ENCODE results near the gene SUSD2. TPM values are rescaled to one million over a fixed set of nuclear protein-coding genes. Genes with fewer than 3 reads are reported as not detected.
"Not testable (repeated sequence)": the region's sequence is repeated elsewhere in the genome, so short reads cannot be mapped to it uniquely, and the experiment has no call there.

Gene SUSD2
- total RNA-seq, 2 experiments from 2014 or later = 0.52 to 0.96 TPM

- Mint-ChIP-seq H3K4me1 (no peaks in the 10 kb centered on the region), H3K4me3 (no peak overlapping the region), H3K9me3 (ENCODE audit: low read depth) (no peaks in the 10 kb centered on the region), H3K27me3 (no peaks in the 10 kb centered on the region), H3K27ac (no peak overlapping the region), H3K36me3 (peaks cover 3% of the 10 kb centered on the region)
- DNase-seq (no peak), ATAC-seq (no peak)
- CTCF ChIA-PET = interaction anchor here (1.2 kb wide), 1 partner anchor 20 kb away, joined by 3 read pairs; no protein-coding TSS in a partner anchor
Observed at GRCh38 chr22:24225044-24225601, 43.8 kb downstream of the SUSD2 start.

DNA sequence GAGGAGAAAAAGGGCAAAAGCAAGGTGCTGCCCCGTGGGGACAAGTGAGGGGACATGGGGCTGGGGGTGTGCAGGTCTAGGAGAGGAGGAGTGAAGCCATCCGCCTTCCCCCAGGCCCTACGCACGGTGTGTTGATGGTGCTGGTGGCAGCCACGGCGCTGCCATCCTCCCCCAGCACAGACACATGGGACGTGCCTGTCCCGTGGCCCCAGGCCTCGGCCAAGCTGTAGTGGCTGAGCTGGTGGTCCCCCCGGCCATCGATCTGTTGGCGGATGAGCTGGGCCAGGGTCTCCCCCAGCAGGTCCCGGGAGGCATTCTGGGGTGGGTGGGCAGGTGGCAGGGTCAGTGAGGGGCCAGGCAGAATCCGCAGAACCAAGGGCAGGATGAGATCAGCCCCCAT, 44.7 kb downstream of the SUSD2 start:
- Mint-ChIP-seq H3K4me3 (no peak overlapping the region), H3K9me3 (ENCODE audit: low read depth) (no peaks in the 10 kb centered on the region), H3K4me1 (no peaks in the 10 kb centered on the region), H3K36me3 (peaks cover 3% of the 10 kb centered on the region), H3K27me3 (no peaks in the 10 kb centered on the region), H3K27ac (no peak overlapping the region)
- DNase-seq (no peak), ATAC-seq (no peak)
- CTCF ChIA-PET = interaction anchor here (3.0 kb wide), 1 partner anchor 9 kb away, joined by 8 read pairs; no protein-coding TSS in a partner anchor

- Mint-ChIP-seq H3K27me3 (no peaks in the 10 kb centered on the region), H3K4me3 (no peak overlapping the region), H3K4me1 (peaks cover 3% of the 10 kb centered on the region), H3K9me3 (ENCODE audit: low read depth) (no peaks in the 10 kb centered on the region), H3K36me3 (peaks cover 2% of the 10 kb centered on the region), H3K27ac (no peak overlapping the region)
- DNase-seq (peak; percentile 74), ATAC-seq (peak; percentile 84)
- CTCF ChIA-PET = interaction anchor here (0.5 to 3.8 kb wide), 22 partner anchors 9 to 368 kb away, joined by 3 to 39 read pairs (median 4); no protein-coding TSS in a partner anchor
Observed at GRCh38 chr22:24230911-24231656, 49.8 kb downstream of the SUSD2 start.

DNA sequence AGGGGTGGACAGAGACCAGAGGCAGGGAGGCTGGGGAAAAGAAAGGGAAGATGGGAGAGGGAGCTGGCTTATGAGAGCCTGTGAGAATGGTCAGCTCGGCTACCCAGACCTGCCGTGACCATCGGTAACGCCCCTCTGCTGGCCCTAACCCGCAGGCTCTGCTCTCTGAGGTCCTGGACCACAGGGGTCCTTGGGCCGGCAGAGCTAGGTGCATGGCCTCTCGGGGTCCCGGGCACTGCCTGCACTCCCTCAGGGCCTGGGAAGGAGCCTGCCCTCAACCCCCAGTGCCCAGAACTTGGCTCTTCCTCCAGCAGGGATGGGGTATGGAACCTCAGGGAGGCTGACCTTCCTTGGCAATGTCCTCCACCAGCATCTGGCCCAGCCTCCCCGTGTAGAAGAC, 50.4 kb downstream of the SUSD2 start:
- DNase-seq = no peak
- Mint-ChIP-seq H3K36me3 (peaks cover 2% of the 10 kb centered on the region), H3K27ac (no peak overlapping the region), H3K27me3 (no peaks in the 10 kb centered on the region), H3K9me3 (ENCODE audit: low read depth) (no peaks in the 10 kb centered on the region), H3K4me1 (peaks cover 4% of the 10 kb centered on the region), H3K4me3 (no peak overlapping the region)
- no peak for ATAC-seq
- CTCF ChIA-PET = interaction anchor here (0.5 to 3.8 kb wide), 16 partner anchors 10 to 311 kb away, joined by 3 to 39 read pairs (median 8); no protein-coding TSS in a partner anchor

- no peak for ATAC-seq
- DNase-seq = no peak
- Mint-ChIP-seq H3K4me3 (no peak overlapping the region), H3K9me3 (ENCODE audit: low read depth) (no peaks in the 10 kb centered on the region), H3K27ac (no peak overlapping the region), H3K27me3 (no peaks in the 10 kb centered on the region), H3K4me1 (peaks cover 5% of the 10 kb centered on the region), H3K36me3 (peaks cover 2% of the 10 kb centered on the region)
- CTCF ChIA-PET = interaction anchor here (1.2 to 3.8 kb wide), 10 partner anchors 9 to 75 kb away, joined by 3 to 39 read pairs (median 12); no protein-coding TSS in a partner anchor
Observed at GRCh38 chr22:24232124-24232523, 50.8 kb downstream of the SUSD2 start.

DNA sequence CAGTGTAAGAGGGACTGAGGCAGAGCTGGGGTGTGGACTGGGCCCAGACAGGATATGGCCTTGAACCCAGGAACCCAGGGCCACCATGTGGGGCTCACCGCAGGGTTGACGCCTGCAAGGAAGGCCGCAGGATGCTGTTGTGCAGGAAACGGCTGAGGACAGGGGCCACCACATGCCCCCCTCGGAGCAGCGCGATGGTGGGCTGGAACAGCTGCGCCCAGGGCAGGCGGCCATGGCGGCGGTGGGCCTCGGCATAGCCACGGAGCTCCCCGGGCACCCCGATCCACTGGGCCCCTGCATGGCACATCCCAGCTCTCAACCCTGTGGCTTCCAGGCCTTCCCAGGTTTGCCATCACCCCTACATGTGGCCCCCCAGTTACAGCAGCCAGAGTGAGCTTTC, 51.4 kb downstream of the SUSD2 start:
- ATAC-seq (no peak), DNase-seq (no peak)
- no peaks in the 10 kb centered on the region for H3K27me3 Mint-ChIP-seq
- peaks cover 6% of the 10 kb centered on the region for H3K4me1 Mint-ChIP-seq
- H3K27ac Mint-ChIP-seq = no peak overlapping the region
- CTCF ChIA-PET = interaction anchor here (1.2 to 3.8 kb wide), 4 partner anchors 9 to 76 kb away, joined by 3 to 39 read pairs (median 7); no protein-coding TSS in a partner anchor
- H3K9me3 Mint-ChIP-seq (ENCODE audit: low read depth) = no peaks in the 10 kb centered on the region
- H3K4me3 Mint-ChIP-seq = no peak overlapping the region
- H3K36me3 Mint-ChIP-seq = no peaks in the 10 kb centered on the region

DNA sequence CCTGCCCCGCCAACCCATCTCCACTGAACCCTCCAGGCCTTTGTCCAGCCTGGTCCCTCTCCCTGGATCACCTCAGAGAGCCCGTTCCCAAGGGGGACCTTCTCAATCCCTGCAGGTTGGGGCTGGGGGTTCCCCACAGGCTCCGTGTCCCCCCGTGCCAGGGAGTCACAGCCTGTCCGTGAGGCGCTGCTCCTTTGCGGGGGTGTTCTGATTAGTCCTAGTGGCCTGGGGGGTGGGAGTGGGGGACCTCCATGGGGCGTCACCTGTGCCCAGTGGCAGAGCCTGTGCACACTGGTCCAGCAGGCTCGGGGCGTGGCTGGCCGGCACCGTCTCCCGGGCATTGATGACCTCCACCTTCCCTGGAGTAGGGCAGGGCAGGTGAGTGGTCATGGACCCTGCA, 51.9 kb downstream of the SUSD2 start:
- Mint-ChIP-seq H3K27me3 (no peaks in the 10 kb centered on the region), H3K27ac (no peak overlapping the region), H3K9me3 (ENCODE audit: low read depth) (no peaks in the 10 kb centered on the region), H3K4me3 (no peak overlapping the region), H3K36me3 (no peaks in the 10 kb centered on the region), H3K4me1 (peaks cover 6% of the 10 kb centered on the region)
- ATAC-seq (no peak), DNase-seq (no peak)
- CTCF ChIA-PET = interaction anchor here (1.3 to 3.8 kb wide), 2 partner anchors 8 to 77 kb away, joined by 3 to 39 read pairs; no protein-coding TSS in a partner anchor

DNA sequence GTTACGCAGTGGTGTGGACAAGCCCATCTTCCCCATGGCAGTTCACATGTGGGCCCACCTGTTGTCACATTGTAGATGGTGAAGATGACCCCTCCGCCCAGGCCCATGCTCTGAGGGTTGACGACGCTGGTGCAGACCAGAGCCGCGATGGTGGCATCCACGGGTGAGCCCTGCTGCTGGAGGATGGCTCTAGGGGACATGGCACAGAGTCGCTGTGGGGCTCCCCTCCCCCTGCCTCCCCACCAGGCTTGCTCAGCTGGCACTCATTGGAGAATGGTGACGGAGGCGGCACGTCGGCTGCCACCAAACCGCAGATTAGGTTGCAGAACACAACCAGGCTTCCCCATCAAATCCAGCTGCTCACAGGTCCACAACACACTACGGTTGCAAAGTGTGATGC, 52.5 kb downstream of the SUSD2 start:
- DNase-seq (no peak), ATAC-seq (no peak)
- CTCF ChIA-PET = interaction anchor here (1.1 to 3.8 kb wide), 3 partner anchors 8 to 14 kb away, joined by 3 to 39 read pairs (median 4); no protein-coding TSS in a partner anchor
- H3K9me3 Mint-ChIP-seq (ENCODE audit: low read depth) = no peaks in the 10 kb centered on the region
- no peaks in the 10 kb centered on the region for H3K27me3 Mint-ChIP-seq
- peaks cover 6% of the 10 kb centered on the region for H3K4me1 Mint-ChIP-seq
- no peak overlapping the region for H3K27ac Mint-ChIP-seq
- H3K36me3 Mint-ChIP-seq = no peaks in the 10 kb centered on the region
- H3K4me3 Mint-ChIP-seq = no peak overlapping the region

DNA sequence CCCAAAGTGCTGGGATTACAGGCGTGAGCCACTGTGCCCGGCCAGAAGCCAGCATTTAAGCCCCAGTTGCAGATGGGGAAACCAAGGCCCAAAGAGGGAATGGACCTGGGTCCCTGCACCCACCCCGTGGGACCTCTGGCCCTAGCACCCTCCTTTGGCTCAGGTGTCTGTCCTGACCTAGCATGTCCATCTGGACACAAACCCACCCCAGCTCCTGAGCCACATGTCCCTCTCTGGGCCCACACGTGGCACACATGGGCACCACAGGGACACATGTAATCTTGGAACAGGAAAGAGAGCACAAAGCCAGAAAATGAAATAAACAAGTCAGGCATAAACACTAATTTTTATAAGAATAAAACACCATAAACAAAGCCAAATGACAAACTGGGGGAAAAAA, 54.0 kb downstream of the SUSD2 start:
- CTCF ChIA-PET = interaction anchor here (0.8 to 1.3 kb wide), 4 partner anchors 7 to 190 kb away, joined by 3 to 5 read pairs (median 3); no protein-coding TSS in a partner anchor
- DNase-seq = no peak
- H3K36me3 Mint-ChIP-seq = no peaks in the 10 kb centered on the region
- H3K4me1 Mint-ChIP-seq = peaks cover 9% of the 10 kb centered on the region
- H3K9me3 Mint-ChIP-seq (ENCODE audit: low read depth) = no peaks in the 10 kb centered on the region
- no peak for ATAC-seq
- H3K27me3 Mint-ChIP-seq = no peaks in the 10 kb centered on the region
- H3K27ac Mint-ChIP-seq = no peak overlapping the region
- no peak overlapping the region for H3K4me3 Mint-ChIP-seq

DNA sequence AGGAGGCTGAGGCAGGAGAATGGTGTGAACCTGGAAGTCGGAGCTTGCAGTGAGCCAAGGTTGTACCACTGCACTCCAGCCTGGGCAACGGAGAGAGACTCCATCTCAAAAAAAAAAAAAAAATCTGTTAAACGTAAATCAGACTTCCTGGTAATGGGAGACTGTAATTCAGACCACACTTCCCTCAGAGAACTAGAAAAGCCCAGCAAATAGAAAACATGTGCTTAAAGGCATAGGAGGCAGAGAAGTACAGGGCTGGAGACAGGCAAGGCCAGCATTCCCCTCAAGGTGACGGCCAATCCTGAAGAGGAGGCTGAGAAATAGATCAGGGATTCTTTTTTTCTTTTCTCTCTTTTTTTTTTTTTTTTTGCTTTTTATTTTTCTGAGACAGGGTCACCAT, 55.4 kb downstream of the SUSD2 start:
- Mint-ChIP-seq H3K4me3 (no peak overlapping the region), H3K9me3 (ENCODE audit: low read depth) (no peaks in the 10 kb centered on the region), H3K27ac (no peak overlapping the region), H3K36me3 (no peaks in the 10 kb centered on the region), H3K4me1 (peaks cover 18% of the 10 kb centered on the region), H3K27me3 (no peaks in the 10 kb centered on the region)
- ATAC-seq (no peak), DNase-seq (no peak)
- CTCF ChIA-PET = no interaction called here

DNA sequence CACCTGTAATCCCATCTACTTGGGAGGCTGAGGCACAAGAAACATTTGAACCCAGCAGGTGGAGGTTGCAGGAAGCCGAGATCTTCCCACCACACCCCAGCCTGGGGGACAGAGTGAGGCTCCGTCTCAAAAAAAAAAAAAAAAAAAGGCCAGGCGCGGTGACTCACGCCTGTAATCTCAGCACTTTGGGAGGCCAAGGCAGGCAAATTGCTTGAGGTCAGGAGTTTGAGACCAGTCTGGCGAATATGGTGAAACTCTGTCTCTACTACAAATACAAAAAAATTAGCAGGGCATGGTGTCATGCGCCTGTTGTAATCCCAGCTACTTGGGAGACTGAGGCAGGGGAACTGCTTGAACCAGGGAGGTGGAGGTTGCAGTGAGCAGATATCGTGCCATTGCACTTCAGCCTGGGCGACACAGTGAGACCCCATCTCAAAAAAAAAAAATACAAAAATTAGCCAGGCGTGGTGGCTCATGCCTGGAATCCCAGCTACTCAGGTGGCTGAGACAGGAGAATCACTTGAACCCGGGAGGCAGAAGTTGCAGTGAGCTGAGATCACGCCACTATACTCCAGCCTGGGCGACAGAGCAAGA, 56.9 kb downstream of the SUSD2 start:
- H3K27me3 Mint-ChIP-seq; H3K27ac Mint-ChIP-seq; DNase-seq; H3K36me3 Mint-ChIP-seq; ATAC-seq; H3K4me3 Mint-ChIP-seq; H3K9me3 Mint-ChIP-seq (ENCODE audit: low read depth): not testable (repeated sequence)
- CTCF ChIA-PET = interaction anchor here (0.7 kb wide), 1 partner anchor 188 kb away, joined by 3 read pairs; no protein-coding TSS in a partner anchor
- H3K4me1 Mint-ChIP-seq = peaks cover 32% of the 10 kb centered on the region
